Measurements from ENCODE around the gene MAP2K1. TPM values are rescaled to one million over a fixed set of nuclear protein-coding genes. Genes with fewer than 3 reads are reported as not detected.

Gene MAP2K1
- total RNA-seq, 1 donor from 2014 or later: 21.2 TPM

DNA sequence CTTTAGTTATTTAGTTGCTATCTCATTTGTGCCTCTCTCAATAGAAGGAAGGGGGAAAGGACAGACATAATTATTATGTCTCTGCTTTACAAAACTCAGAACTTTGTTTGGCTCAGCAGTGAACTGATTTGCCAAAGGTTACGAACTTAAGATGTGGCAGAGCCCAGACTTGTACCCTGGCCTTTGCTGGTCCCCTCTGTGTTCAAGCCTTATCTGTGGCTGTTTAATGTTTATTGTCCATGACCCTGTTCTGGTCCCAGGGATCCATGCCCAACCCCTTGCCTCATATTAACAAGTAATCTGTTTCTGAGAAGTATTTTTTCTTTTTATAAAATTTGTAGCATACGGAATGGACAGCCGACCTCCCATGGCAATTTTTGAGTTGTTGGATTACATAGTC, 100.2 kb downstream of the MAP2K1 start:
- TF ChIP-seq CTCF (IDR thresholded peaks at IDR 0.05): no peak
- no peak overlapping the region for H3K4me3 ChIP-seq
- intact Hi-C loops (cut with DNase I): no loop called here
- no peaks in the 10 kb centered on the region for H3K9me3 ChIP-seq
- DNase-seq (ENCODE audit: low spot score in 2 of 2): peak in 1 of 2 donors; percentile 15
- peaks cover 47 to 57% of the 10 kb centered on the region in 2 donors for H3K36me3 ChIP-seq
- no peaks in the 10 kb centered on the region for H3K27me3 ChIP-seq
- no peaks in the 10 kb centered on the region for H3K4me1 ChIP-seq
- H3K27ac ChIP-seq: no peak overlapping the region

GRCh38 chr15:66488525-66488924, 101.8 kb downstream of the MAP2K1 start:
- no peak overlapping the region for H3K27ac ChIP-seq
- H3K36me3 ChIP-seq: peaks cover 35 to 63% of the 10 kb centered on the region in 2 donors
- no peaks in the 10 kb centered on the region for H3K27me3 ChIP-seq
- peak in 1 of 2 donors; percentile 21 for DNase-seq (ENCODE audit: low spot score in 2 of 2)
- no peak for TF ChIP-seq CTCF (IDR thresholded peaks at IDR 0.05)
- no peaks in the 10 kb centered on the region for H3K4me1 ChIP-seq
- H3K4me3 ChIP-seq: no peak overlapping the region
- intact Hi-C loops (cut with DNase I): no loop called here
- no peaks in the 10 kb centered on the region for H3K9me3 ChIP-seq

DNA sequence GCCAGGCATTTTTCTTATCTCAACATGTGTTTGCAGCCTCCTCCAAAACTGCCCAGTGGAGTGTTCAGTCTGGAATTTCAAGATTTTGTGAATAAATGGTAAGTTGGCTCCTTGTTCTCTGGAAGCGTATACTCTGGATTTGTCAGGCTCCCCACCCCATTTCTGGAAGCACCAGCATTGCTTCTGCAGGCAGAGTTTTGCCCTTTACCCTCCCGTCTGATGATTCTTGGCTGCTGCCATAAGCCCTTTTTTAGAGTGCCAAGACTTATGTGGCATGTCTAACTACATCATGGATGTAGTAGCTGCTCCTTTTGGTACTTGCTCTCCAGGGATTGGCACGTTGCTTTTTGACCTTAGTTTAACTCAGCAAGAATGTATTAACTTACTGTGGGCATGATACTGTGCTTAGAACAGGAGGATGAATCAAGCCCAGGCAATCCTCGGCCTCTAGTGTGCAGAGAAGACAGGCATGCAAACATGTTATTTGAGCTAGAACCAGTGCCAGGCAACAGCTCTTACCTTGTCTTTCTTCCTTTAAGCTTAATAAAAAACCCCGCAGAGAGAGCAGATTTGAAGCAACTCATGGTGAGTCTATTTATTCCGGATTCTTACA, 102.6 kb downstream of the MAP2K1 start:
- DNase-seq (ENCODE audit: low spot score in 2 of 2): peak in 1 of 2 donors; percentile 43
- no peaks in the 10 kb centered on the region for H3K4me1 ChIP-seq
- H3K4me3 ChIP-seq: no peak overlapping the region
- H3K9me3 ChIP-seq: no peaks in the 10 kb centered on the region
- H3K27me3 ChIP-seq: no peaks in the 10 kb centered on the region
- intact Hi-C loops (cut with DNase I): no loop called here
- peaks cover 35 to 69% of the 10 kb centered on the region in 2 donors for H3K36me3 ChIP-seq
- no peak for TF ChIP-seq CTCF (IDR thresholded peaks at IDR 0.05)
- H3K27ac ChIP-seq: no peak overlapping the region

DNA sequence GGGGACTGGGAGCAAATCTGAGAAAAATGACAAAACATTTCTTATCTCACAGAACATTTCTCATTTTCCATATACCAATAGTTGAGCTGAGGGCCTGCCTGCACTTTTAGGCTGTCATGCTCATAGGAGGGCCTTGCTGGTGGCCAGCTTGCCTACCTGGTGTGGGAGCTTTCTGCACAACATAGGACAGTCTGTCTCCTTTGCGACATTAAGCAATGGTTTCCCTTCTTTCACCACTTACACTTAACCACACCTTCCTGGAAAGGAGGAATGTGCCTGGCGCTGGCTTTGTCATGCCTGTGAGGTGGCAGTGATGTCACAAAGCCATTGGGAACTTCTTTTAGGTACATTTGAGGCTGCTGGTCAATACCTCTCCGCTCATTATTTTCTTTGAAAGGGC, 105.1 kb downstream of the MAP2K1 start:
- TF ChIP-seq CTCF (IDR thresholded peaks at IDR 0.05): no peak
- H3K36me3 ChIP-seq: peaks cover 28 to 67% of the 10 kb centered on the region in 2 donors
- intact Hi-C loops (cut with DNase I): loop anchor here (10.0 kb wide), 1 partner anchor 877 kb away; the partner anchor contains the start of gene INTS14
- no peaks in the 10 kb centered on the region for H3K27me3 ChIP-seq
- peak in 1 of 2 donors; percentile 38 for DNase-seq (ENCODE audit: low spot score in 2 of 2)
- H3K4me1 ChIP-seq: peaks cover 5% of the 10 kb centered on the region in 2 donors
- H3K4me3 ChIP-seq: no peak overlapping the region
- H3K9me3 ChIP-seq: no peaks in the 10 kb centered on the region
- H3K27ac ChIP-seq: no peak overlapping the region

DNA sequence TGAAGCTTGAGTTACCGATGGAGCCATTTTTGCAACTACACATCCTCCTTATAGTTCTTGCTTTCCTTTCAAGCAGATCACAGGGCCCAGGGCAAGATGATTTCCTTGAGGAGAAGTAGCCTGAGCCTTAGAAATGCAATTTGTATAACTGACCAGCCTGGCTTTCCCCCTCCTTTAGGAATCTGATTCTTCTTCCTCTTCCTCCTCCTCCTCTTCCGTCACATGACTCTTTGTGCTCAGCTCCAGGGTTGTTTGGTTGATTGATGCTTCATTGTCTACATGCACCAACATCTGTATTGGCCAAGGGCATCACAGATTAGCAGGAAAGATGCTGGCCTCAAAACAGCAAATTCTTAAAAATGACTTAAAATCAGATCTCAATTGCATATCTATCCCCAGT, 107.5 kb downstream of the MAP2K1 start:
- Histone ChIP-seq H3K9me3 (no peaks in the 10 kb centered on the region), H3K36me3 (peaks cover 26 to 62% of the 10 kb centered on the region in 2 donors), H3K4me3 (no peak overlapping the region), H3K27me3 (no peaks in the 10 kb centered on the region), H3K27ac (no peak overlapping the region), H3K4me1 (peaks cover 5 to 11% of the 10 kb centered on the region in 2 donors)
- TF ChIP-seq CTCF (IDR thresholded peaks at IDR 0.05): no peak
- DNase-seq (ENCODE audit: low spot score in 2 of 2): no peak
- intact Hi-C loops (cut with DNase I): loop anchor here (10.0 kb wide), 1 partner anchor 879 kb away; the partner anchor contains the start of gene INTS14

Data from ascending aorta (tissue), 2 donors.